GM21529 (cell line): ENCODE results near the gene RCAN2.
A peak's percentile ranks its signal among the peaks of the same experiment; 100 is the strongest.

Experiments
- ATAC-seq: cut with Tn5 transposase; IDR thresholded peaks from one replicate; pipeline ENCODE4 v1.9.1; 2021; ENCODE audit not compliant: unreplicated experiment

The RCAN2 gene

DNA sequence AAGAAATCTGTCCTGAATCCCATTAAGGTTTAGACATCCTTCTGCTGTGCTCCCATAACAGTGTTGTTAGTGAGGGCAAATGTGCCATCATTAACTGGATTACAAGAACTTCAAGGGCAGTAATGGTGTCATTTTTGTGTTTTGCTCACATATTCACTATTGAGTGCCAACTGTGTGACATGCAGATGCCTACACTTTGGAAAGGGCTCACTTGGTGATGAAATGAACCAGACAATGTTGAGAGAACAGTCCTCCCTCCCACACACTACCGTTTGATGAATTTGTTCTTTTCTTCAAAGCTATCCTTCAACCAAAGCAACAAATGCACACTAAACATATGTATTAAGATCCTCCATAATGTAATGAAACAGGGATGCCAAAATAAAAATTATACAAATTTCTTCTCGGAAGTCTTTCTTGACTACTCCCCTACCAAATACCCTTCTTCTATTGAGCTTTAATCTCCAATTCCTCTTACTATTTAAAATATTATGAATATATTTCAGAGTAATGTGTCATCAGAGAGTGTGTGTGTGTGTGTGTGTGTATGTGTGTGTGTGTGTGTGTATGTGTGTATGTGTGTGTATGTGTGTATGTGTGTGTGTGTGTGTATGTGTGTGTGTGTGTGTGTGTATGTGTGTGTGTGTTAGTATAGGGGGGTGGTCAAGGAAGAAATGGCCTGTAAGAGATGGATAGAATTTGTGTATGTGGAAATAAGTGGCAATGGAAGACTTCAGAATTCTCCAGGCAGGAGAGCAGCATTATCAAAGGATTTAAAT, 228.1 kb downstream of the RCAN2 start:
- ATAC-seq: no peak

GRCh38 chr6:46258249-46258648, 233.0 kb downstream of the RCAN2 start:
- ATAC-seq: no peak

- no peak for ATAC-seq
Measured at GRCh38 chr6:46255528-46255927, 235.7 kb downstream of the RCAN2 start.

- ATAC-seq: no peak
Measured at GRCh38 chr6:46254946-46255345, 236.3 kb downstream of the RCAN2 start.

DNA sequence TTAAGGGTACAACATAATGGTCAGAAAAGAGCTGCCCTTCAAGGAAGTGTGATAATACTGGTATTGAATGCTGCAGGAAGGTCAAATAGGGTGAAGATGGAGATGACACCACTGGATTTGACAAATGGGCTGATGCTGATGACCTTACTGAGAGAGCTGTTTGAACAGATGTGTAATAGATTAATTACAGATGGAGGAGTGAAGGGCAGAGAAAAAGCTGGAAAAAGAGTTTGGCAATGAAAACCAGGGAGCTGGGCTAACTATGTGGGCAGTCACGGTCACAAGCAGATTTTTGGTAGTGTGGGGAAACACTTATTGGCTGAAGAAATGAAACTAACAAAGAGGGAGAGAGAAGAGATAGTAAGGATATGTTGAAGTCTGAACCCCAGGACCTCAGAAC, 236.9 kb downstream of the RCAN2 start:
- no peak for ATAC-seq

DNA sequence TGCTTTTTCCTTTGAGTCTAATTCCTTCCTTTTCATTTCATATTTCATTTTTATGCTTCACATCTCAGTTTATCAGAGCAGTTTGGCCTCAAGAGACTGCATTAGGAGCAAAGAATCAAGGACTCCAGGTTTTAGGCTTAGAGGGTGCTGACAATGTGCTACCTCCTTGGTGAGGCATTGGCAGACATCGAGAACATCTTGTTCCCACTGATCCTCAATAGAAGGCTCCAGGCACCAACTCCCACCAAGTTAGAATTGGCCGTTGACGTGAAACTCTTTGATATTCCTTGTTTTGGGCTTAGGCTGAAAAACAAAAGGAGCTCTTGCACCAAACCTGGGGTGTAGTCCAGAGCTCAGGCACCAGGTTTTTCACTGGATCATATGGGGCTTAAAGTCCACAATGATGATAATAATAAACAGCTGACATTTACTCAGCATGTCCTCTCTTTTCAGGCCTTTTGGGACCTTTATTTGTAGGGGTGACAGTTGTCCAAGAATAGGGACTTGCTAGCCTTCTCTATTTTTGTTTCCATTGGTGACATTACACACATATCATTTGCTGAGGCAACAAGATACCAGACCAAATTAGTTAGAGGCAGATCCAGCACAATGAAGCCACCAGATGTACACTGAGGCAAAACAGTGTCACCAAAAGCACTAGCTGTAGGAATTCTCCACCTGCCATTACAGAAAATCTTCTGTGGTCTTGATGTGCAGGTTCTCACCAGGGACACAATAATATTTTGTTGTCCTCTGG, 239.5 kb downstream of the RCAN2 start:
- ATAC-seq: no peak

DNA sequence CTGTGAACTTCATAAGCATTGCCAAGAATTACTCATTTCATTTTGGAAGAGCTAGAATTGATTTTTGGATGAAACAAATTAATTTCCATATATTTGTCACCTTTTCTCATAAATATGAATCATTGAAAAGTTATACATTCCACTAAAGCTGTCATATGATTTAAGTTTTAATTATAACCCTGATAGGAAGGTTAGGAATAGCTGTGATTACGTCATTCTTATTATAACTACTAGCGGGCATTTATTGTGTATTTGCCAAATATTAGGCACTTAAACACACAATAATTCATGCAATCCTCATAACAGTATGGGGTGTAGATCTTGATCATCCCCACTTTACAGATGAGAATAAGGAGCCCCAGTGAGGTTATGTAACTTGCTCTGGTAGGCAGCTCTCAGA, 243.1 kb downstream of the RCAN2 start:
- no peak for ATAC-seq

DNA sequence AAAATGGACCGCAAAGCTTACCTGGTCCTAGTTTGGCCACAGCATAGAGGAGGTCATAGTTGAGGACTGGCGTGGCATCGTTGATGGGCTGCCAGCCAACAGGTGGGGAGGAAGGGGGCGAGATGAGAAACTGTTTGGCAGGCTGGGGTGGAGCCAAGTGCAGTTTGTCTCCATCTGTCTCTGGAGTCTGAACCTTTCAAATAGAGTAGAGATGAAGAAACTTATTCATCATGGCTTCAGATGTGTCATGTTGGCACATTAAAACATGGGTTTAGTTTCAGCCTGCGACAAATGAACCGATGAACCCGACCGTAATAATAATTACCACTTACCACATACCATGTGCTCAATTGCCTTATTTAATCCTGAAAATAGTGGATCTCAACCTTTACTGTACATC, 244.5 kb downstream of the RCAN2 start:
- no peak for ATAC-seq

- no peak for ATAC-seq
Measured at GRCh38 chr6:46246081-46246480, 245.2 kb downstream of the RCAN2 start.

- ATAC-seq: no peak
Measured at GRCh38 chr6:46244670-46245069, 246.6 kb downstream of the RCAN2 start.

DNA sequence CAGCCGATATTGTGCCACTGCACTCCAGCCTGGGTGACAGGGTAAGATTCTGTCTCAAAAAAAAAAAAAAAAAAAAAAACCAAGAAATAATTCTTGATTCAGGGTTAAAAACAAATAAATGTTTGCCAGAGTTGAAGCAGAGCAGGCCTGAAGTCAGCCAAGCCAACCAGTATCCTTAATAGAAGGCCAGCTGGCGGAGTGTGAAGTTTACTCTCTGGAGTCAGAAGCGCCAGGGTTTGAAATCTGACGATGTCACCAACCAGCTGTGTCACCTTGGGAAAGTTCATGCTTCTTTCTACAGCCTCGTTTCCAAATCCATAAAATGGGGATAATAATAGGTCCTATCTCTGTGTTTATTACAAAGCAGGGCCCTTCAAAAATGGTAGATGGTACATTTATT, 247.5 kb downstream of the RCAN2 start:
- ATAC-seq: no peak

GRCh38 chr6:46242921-46243320, 248.3 kb downstream of the RCAN2 start:
- no peak for ATAC-seq

- ATAC-seq: no peak
Measured at GRCh38 chr6:46240866-46241565, 250.2 kb downstream of the RCAN2 start.

GRCh38 chr6:46236752-46237151, 254.5 kb downstream of the RCAN2 start:
- ATAC-seq: no peak

DNA sequence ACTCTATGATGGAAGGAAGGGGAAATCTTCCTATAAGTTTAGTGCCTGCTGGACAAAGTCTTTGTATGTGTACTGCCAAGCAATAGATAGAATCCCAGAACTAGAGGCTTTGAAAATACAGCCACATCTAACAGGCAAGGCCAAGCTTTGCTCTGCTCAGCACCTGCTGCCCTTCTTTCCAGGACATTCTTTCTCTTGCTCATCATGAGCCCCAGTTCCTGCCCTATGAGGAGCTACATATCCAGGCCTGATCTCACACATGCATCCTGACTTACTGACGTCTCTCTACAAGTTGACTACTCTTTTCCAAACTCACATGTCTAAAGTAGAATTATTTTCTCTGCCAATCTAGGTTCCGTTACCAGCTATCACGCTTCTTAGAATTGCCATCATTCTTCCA, 256.0 kb downstream of the RCAN2 start:
- no peak for ATAC-seq

GRCh38 chr6:46234700-46235099, 256.5 kb downstream of the RCAN2 start:
- ATAC-seq: no peak

GRCh38 chr6:46234156-46234556, 257.1 kb downstream of the RCAN2 start:
- no peak for ATAC-seq

DNA sequence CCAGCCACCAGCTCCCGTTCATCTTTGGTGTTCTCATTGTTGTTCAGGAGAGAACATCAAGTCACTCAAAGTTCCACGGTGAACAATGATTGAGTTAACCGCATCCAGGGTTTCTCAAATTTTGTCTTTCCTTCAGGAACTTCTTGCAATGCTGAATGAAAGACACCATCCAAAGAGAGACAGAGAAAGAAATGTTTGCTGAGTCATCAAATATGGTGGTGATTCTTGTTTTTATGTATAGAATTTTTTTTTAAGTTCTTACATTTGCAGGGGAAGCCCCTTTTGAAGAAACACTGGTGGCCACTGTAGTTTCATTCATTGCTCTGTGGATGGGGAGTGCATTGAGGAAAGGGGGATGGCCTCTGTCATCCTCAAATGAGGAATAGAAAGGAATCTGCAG, 258.1 kb downstream of the RCAN2 start:
- no peak for ATAC-seq

DNA sequence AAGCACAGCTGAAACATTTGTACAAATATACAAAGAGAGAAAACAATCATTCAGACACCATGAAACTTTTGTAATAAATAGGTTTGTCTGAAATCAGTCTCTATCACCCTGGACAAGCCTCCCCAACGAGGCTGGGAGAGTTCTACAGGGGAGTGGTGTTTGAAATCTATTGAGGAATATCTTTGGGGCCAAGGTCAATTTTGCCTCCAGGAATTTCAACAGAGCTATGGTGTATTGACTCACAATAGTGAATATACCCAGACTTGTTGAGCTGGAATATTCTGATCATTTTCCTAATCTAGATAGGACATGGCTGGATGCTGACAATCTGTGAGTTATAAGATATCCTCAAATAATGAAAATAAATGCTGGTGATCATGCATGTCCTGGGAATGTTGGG, 269.0 kb downstream of the RCAN2 start:
- no peak for ATAC-seq

DNA sequence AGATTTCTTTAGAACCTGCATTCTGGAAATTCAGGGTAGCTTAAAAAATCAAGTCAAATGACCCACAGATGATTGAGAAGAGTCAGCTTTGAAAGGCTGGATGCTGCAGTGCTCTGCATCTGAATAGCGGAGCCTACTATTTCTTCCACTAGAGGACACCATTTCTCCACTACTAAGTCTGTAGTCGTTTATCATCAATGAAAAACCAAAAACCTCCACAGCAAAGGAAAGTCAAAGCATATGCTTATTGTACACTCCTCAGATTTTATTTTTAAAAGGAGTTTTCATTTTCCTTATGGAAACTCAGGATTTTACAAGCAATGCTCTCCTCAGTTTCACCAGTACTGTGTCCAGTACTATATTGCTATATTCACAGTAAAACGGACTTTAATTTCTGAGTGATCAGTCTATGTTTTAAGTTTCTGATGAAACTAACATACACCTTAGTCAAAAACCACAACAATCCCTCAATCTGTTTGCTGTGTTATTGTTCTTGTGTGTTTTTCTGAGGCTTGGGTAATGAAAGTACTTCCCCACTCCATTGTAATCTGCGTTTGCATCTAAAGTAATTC, 269.9 kb downstream of the RCAN2 start:
- ATAC-seq: peak; percentile 58

DNA sequence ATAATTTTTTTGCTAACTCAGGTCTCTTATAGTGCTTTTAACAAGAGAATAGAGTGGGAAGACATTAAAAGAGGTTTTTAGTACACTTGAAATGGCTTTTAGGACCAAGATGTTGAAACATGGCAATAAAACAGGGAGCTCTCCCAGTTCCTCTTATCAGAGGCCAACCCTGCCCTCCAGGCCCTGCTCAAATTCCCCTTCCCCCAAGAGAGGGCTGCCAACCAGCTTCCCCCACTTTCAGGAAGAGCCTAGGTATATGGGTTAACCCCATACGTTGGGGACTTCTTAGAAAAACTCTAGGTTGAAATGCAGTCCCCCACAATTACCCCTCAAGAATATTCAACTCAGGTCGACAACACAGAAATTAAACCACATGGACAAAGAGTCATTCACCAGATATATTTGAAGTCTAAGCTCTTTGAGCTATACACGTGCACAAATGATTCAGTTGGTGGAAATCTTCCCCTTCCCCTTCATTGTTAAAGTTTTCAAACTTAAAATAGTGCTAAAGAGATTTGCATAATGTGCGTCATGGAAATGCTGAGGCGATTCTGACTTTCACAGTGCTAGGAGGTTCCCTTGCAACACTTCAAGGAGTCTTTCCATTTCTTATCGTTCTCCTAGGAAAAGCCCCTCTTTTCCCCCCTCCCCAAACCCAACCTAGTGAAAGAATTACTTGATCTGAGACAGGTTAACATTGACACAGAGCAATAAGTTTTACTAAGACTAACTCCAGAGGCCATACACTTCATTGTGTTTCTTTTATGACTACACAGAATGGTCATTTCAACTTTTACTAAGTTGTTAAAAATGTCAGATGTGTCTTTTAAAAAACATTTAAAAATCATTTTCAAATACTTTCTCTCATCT, 270.7 kb downstream of the RCAN2 start:
- peak; percentile 71 for ATAC-seq
